Upper lobe of right lung (tissue), 1 donor: Measurements from ENCODE around the gene CPA2. TPM values are rescaled to one million over a fixed set of nuclear protein-coding genes. Genes with fewer than 3 reads are reported as not detected.
"Not testable (repeated sequence)": the region's sequence is repeated elsewhere in the genome, so short reads cannot be mapped to it uniquely, and the experiment has no call there.

Source experiments
- ATAC-seq: fragments of 200-7000 bp; cut with Tn5 transposase; one replicate; pipeline ENCODE4 v1.9.1; 2020; ENCODE audit warnings: mild to moderate bottlenecking, moderate library complexity
- DNase-seq: peaks from one replicate; pipeline ENCODE4 v3.0.0-alpha.2; 2020
- H3K27ac ChIP-seq: fragments of 200-600 bp; one replicate; pipeline ENCODE4 v1.8.0; 2022
- H3K27me3 ChIP-seq: fragments of 200-600 bp; one replicate; pipeline ENCODE4 v1.8.0; 2022; ENCODE audit warnings: mild to moderate bottlenecking
- H3K36me3 ChIP-seq: fragments of 200-600 bp; one replicate; pipeline ENCODE4 v1.8.0; 2022
- H3K4me1 ChIP-seq: fragments of 200-600 bp; one replicate; pipeline ENCODE4 v1.8.0; 2022
- H3K4me3 ChIP-seq: fragments of 200-600 bp; one replicate; pipeline ENCODE4 v1.8.0; 2022; ENCODE audit warnings: mild to moderate bottlenecking
- H3K9me3 ChIP-seq: fragments of 200-600 bp; one replicate; pipeline ENCODE4 v1.8.0; 2022
- CTCF ChIP-seq: fragments of 200-600 bp; IDR thresholded peaks from one replicate; pipeline ENCODE4 v1.8.0; 2022; ENCODE audit warnings: antibody characterized with exemption
- intact Hi-C: fragments of 100-400 bp; cut with DNase I; formaldehyde crosslinking; loops from one replicate; pipeline ENCODE4 v1.11.0; 2022
- total RNA-seq: library from RNA; stranded (reverse); fragmentation: NEBNext Ultra II Directional; extraction: Animal tissue kit (Norgen Biotek cat#: 25700); gene quantifications from one replicate; pipeline ENCODE4 v1.2.1, GENCODE V29; 2021
- donor health status: DM: no; HTN: yes; CAD: no; lungs with severe emphysema.

CPA2 gene
- total RNA-seq, 1 donor from 2014 or later = not detected

GRCh38 chr7:130319541-130319940 is 52.9 kb downstream of the CPA2 start:
- Histone ChIP-seq H3K4me3 (no peak overlapping the region), H3K9me3 (no peaks in the 10 kb centered on the region), H3K36me3 (no peaks in the 10 kb centered on the region), H3K4me1 (no peaks in the 10 kb centered on the region), H3K27me3 (no peaks in the 10 kb centered on the region), H3K27ac (no peak overlapping the region)
- intact Hi-C loops = no loop called here
- no peak for TF ChIP-seq CTCF
- ATAC-seq (no peak), DNase-seq (no peak)

GRCh38 chr7:130321542-130322229 is 55.0 kb downstream of the CPA2 start:
- H3K4me1 ChIP-seq, H3K27me3 ChIP-seq, ATAC-seq, intact Hi-C loops, H3K27ac ChIP-seq, H3K4me3 ChIP-seq, DNase-seq, H3K36me3 ChIP-seq, H3K9me3 ChIP-seq: not testable (repeated sequence)

- Histone ChIP-seq H3K36me3 (no peaks in the 10 kb centered on the region), H3K27ac (no peak overlapping the region), H3K4me1 (no peaks in the 10 kb centered on the region), H3K9me3 (no peaks in the 10 kb centered on the region), H3K27me3 (no peaks in the 10 kb centered on the region), H3K4me3 (no peak overlapping the region)
- no peak for DNase-seq
- intact Hi-C loops = no loop called here
- no peak for TF ChIP-seq CTCF
- ATAC-seq = no peak
Measured at GRCh38 chr7:130322615-130323014, 56.0 kb downstream of the CPA2 start.

GRCh38 chr7:130324306-130324943 is 57.8 kb downstream of the CPA2 start:
- Histone ChIP-seq H3K4me1 (no peaks in the 10 kb centered on the region), H3K36me3 (no peaks in the 10 kb centered on the region), H3K9me3 (no peaks in the 10 kb centered on the region), H3K27ac (no peak overlapping the region), H3K27me3 (no peaks in the 10 kb centered on the region), H3K4me3 (no peak overlapping the region)
- intact Hi-C loops = no loop called here
- no peak for TF ChIP-seq CTCF
- ATAC-seq (no peak), DNase-seq (no peak)

- no peak overlapping the region for H3K27ac ChIP-seq
- DNase-seq = no peak
Measured at GRCh38 chr7:130329681-130330080, 63.0 kb downstream of the CPA2 start.

More at GRCh38 chr7:130329681-130330080, 63.0 kb downstream of the CPA2 start:
- intact Hi-C loops = no loop called here
- Histone ChIP-seq H3K27me3 (no peaks in the 10 kb centered on the region), H3K4me1 (no peaks in the 10 kb centered on the region), H3K4me3 (no peak overlapping the region), H3K36me3 (no peaks in the 10 kb centered on the region), H3K9me3 (no peaks in the 10 kb centered on the region)
- TF ChIP-seq CTCF = no peak
- no peak for ATAC-seq
